GM12878 (cell line): ENCODE measurements around the gene DENND1C.
A peak's percentile ranks its signal among the peaks of the same experiment; 100 is the strongest.

Experiments used
- BMI1 ChIP-seq: fragments of 450-650 bp; IDR thresholded peaks from 2 replicates; pipeline ENCODE4 v1.6.1; 2016; ENCODE audit warnings: mild to moderate bottlenecking, moderate library complexity, borderline replicate concordance
- DPF2 ChIP-seq: fragments of 450-650 bp; IDR thresholded peaks from 2 replicates; pipeline ENCODE4 v1.6.1; 2017; ENCODE audit warnings: mild to moderate bottlenecking
- GABPA ChIP-seq: IDR thresholded peaks from 2 replicates; pipeline ENCODE4 v1.6.1; 2014; ENCODE audit warnings: antibody characterized with exemption, low read depth, mild to moderate bottlenecking, inconsistent platforms
- HDAC2 ChIP-seq: fragments of 200-600 bp; sonication (generic); IDR thresholded peaks from 2 replicates; pipeline ENCODE4 v1.6.1; 2017
- RAD21 ChIP-seq: IDR thresholded peaks from 2 replicates; pipeline ENCODE4 v1.6.1; 2011; ENCODE audit warnings: mild to moderate bottlenecking, low read depth, low read length, moderate library complexity; ENCODE audit not compliant: insufficient read depth
- RCOR1 ChIP-seq: conservative IDR thresholded peaks from 2 replicates; pipeline ENCODE4 v1.6.1; 2012; ENCODE audit warnings: low read depth, low read length, improper control_type of control experiment
- SMC3 ChIP-seq: IDR thresholded peaks from 2 replicates; pipeline ENCODE4 v1.6.1; 2011; ENCODE audit warnings: low read length, improper control_type of control experiment, borderline replicate concordance
- YY1 ChIP-seq: IDR thresholded peaks from 2 replicates; pipeline ENCODE4 v1.6.1; 2011; ENCODE audit warnings: low read depth, mild to moderate bottlenecking, low read length
- ZNF217 ChIP-seq: fragments of 450-650 bp; IDR thresholded peaks from 2 replicates; pipeline ENCODE4 v1.6.1; 2017; ENCODE audit warnings: antibody characterized with exemption, mild to moderate bottlenecking

- TF ChIP-seq DPF2 = no peak
- no peak for TF ChIP-seq RCOR1
- TF ChIP-seq YY1 = 0 out of 2 replicates have a peak, but pooled peaks have one; percentile 3
- TF ChIP-seq ZNF217 = no peak
- no peak for TF ChIP-seq RAD21
- no peak for TF ChIP-seq SMC3
- no peak for TF ChIP-seq HDAC2
- no peak for TF ChIP-seq GABPA
- no peak for TF ChIP-seq BMI1
These were observed 57.2 kb downstream of the DENND1C start, which contains the start of gene KHSRP for GRCh38 chr19:6424195-6424938.
